HepG2 (cell line): ENCODE data around the gene TMEM198. TPM values are rescaled to one million over a fixed set of nuclear protein-coding genes. Genes with fewer than 3 reads are reported as not detected.

ENCODE experiments used
- CC2D1A ChIP-seq: sonication (generic); formaldehyde crosslinking; IDR thresholded peaks from 2 replicates; pipeline ENCODE4 v1.8.1; 2023; ENCODE audit warnings: mild to moderate bottlenecking, missing genetic modification reagents
- HMG20B ChIP-seq: conservative IDR thresholded peaks from 2 replicates; pipeline ENCODE4 v1.6.1; 2016; ENCODE audit warnings: missing genetic modification reagents, missing compliant biosample characterization
- HOXD1 ChIP-seq: sonication (generic); formaldehyde crosslinking; IDR thresholded peaks from 2 replicates; pipeline ENCODE4 v1.5.0; 2020; ENCODE audit warnings: missing genetic modification reagents
- KDM2A ChIP-seq: sonication (generic); formaldehyde crosslinking; IDR thresholded peaks from 2 replicates; pipeline ENCODE4 v1.4.0; 2020; ENCODE audit warnings: low read depth, missing genetic modification reagents, borderline replicate concordance
- NPAS2 ChIP-seq: sonication (generic); formaldehyde crosslinking; IDR thresholded peaks from 2 replicates; pipeline ENCODE4 v1.8.0; 2022; ENCODE audit warnings: mild to moderate bottlenecking, missing genetic modification reagents, borderline replicate concordance
- POLR2AphosphoS2 ChIP-seq: IDR thresholded peaks from 2 replicates; pipeline ENCODE4 v1.6.1; 2011; ENCODE audit warnings: low read depth, low read length, improper control_type of control experiment
- PRMT3 ChIP-seq: sonication (generic); formaldehyde crosslinking; IDR thresholded peaks from 2 replicates; pipeline ENCODE4 v1.8.1; 2022; ENCODE audit warnings: low read depth, mild to moderate bottlenecking, moderate library complexity, missing genetic modification reagents, borderline replicate concordance
- SETDB1 ChIP-seq: sonication (generic); formaldehyde crosslinking; IDR thresholded peaks from 2 replicates; pipeline ENCODE4 v1.5.1; 2020; ENCODE audit warnings: missing genetic modification reagents, mild to moderate bottlenecking, borderline replicate concordance
- SMARCE1 ChIP-seq: fragments of 450-650 bp; IDR thresholded peaks from 2 replicates; pipeline ENCODE4 v1.6.1; 2017; ENCODE audit warnings: borderline replicate concordance
- ZBTB42 ChIP-seq: sonication (generic); formaldehyde crosslinking; IDR thresholded peaks from 2 replicates; pipeline ENCODE4 v1.5.0; 2020; ENCODE audit warnings: mild to moderate bottlenecking, missing genetic modification reagents
- ZFX ChIP-seq: sonication (generic); formaldehyde crosslinking; IDR thresholded peaks from 2 replicates; pipeline ENCODE4 v1.4.0; 2020; ENCODE audit warnings: mild to moderate bottlenecking, low read depth, missing genetic modification reagents, moderate library complexity
- ZFY ChIP-seq: sonication (generic); formaldehyde crosslinking; IDR thresholded peaks from 2 replicates; pipeline ENCODE4 v1.4.0; 2020; ENCODE audit warnings: missing genetic modification reagents
- ZKSCAN1 ChIP-seq: fragments of 150-350 bp; IDR thresholded peaks from 2 replicates; pipeline ENCODE4 v1.6.1; 2014; ENCODE audit warnings: low read length
- ZNF24 ChIP-seq: fragments of 450-650 bp; IDR thresholded peaks from 2 replicates; pipeline ENCODE4 v1.6.1; 2017; ENCODE audit warnings: antibody characterized with exemption, mild to moderate bottlenecking
- polyA plus RNA-seq, 8 experiments: library from polyadenylated mRNA; depleted of rRNA in 3 of 8; stranded (reverse) in 7 of 8; unstranded in 1 of 8; fragments of >200 nt; fragmentation: Illumina TruSeq in 4 of 8; extraction: Trizol in 4 of 8; gene quantifications; 2 replicates each; pipeline versions ENCODE4 v1.2.1 to v1.2.3, GENCODE V29; 2011 to 2016; ENCODE audit warnings: low read depth in 4 of 8, missing spikeins in 1 of 8, mixed read lengths in 1 of 8; ENCODE audit not compliant: insufficient read depth in 1 of 8
- total RNA-seq, 5 experiments: library from RNA; depleted of rRNA; stranded (reverse); fragments of >200 nt; fragmentation: Illumina TruSeq; extraction: Trizol; gene quantifications; 2 replicates each; pipeline ENCODE4 v1.2.3, GENCODE V29; 2016; ENCODE audit warnings: low read depth in 1 of 5
- TF ChIP-seq, protein P1 (sequence below): sonication (generic); formaldehyde crosslinking; IDR thresholded peaks from 2 replicates; pipeline ENCODE4 v1.4.0; 2020; ENCODE audit warnings: mild to moderate bottlenecking, missing genetic modification reagents
- TF ChIP-seq, protein P2 (sequence below): IDR thresholded peaks from 2 replicates; pipeline ENCODE4 v1.4.0; 2020; ENCODE audit warnings: mild to moderate bottlenecking, missing genetic modification reagents
- TF ChIP-seq, protein P3 (sequence below): sonication (generic); formaldehyde crosslinking; IDR thresholded peaks from 2 replicates; pipeline ENCODE4 v1.8.0; 2023; ENCODE audit warnings: mild to moderate bottlenecking, missing genetic modification reagents
- TF ChIP-seq, protein P4 (sequence below): sonication (generic); formaldehyde crosslinking; IDR thresholded peaks from 2 replicates; pipeline ENCODE4 v1.5.1; 2020; ENCODE audit warnings: missing genetic modification reagents, mild to moderate bottlenecking, borderline replicate concordance
- TF ChIP-seq, protein P5 (sequence below): sonication (generic); formaldehyde crosslinking; IDR thresholded peaks from 2 replicates; pipeline ENCODE4 v1.8.1; 2023; ENCODE audit warnings: mild to moderate bottlenecking, moderate library complexity, missing genetic modification reagents

Gene TMEM198
- total and polyA plus RNA-seq, 2 of the 13 experiments (the other 11 are each of a cell fraction or from before 2014, with no cell fraction given) = 17.3 to 23.5 TPM

DNA sequence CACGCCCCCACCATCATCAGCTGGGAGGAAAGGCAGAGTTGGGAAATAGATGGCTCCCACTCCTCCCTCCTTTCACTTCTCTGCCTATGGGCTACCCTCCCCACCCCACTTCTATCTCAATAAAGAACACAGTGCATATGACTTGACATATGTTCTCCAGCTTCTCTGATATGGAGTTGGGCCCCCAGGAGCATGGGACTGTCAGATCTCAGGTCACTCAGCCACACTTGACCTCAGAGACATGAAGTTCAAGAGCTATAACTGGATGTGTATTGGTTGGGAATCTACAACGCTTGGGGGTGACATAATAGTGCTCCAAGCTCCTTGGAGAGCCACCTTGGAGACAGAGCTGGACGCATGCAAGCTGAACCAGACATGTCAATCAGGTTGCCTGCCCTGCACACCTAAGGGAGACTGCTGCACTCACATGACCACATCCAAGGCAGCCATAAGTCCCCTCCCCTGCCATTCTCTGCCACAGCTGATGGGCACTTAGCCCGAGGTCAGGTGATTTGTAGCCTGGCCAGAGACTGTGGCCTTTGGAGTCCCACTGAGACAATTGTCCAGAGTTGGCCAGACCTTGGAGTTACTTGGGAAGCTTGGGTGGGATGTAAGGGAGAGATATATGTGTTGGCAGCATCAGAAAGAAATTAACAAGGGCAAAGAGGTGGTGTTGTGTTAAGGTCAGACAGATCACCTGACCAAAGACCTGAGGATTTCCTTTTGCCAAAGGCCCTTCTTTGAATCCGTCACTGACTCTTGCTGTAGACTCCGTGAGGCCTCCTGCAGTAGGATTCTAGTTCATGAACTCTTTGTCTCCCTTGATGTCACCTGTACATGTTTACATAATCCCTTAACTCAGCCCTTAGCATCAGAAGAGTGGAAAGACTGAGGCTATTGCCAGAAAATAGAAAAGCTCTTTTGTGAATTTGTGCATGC, 32.0 kb downstream of the TMEM198 start (continued):
- TF ChIP-seq, protein P1, sequence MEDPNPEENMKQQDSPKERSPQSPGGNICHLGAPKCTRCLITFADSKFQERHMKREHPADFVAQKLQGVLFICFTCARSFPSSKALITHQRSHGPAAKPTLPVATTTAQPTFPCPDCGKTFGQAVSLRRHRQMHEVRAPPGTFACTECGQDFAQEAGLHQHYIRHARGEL (CRISPR knock-in tag) = no peak
- no peak for TF ChIP-seq SETDB1 (CRISPR knock-in tag)
- TF ChIP-seq CC2D1A (CRISPR knock-in tag) = no peak
- no peak for TF ChIP-seq POLR2AphosphoS2
- no peak for TF ChIP-seq ZNF24
- peak; percentile 35 for TF ChIP-seq ZFX (CRISPR knock-in tag)
- TF ChIP-seq, protein P2, sequence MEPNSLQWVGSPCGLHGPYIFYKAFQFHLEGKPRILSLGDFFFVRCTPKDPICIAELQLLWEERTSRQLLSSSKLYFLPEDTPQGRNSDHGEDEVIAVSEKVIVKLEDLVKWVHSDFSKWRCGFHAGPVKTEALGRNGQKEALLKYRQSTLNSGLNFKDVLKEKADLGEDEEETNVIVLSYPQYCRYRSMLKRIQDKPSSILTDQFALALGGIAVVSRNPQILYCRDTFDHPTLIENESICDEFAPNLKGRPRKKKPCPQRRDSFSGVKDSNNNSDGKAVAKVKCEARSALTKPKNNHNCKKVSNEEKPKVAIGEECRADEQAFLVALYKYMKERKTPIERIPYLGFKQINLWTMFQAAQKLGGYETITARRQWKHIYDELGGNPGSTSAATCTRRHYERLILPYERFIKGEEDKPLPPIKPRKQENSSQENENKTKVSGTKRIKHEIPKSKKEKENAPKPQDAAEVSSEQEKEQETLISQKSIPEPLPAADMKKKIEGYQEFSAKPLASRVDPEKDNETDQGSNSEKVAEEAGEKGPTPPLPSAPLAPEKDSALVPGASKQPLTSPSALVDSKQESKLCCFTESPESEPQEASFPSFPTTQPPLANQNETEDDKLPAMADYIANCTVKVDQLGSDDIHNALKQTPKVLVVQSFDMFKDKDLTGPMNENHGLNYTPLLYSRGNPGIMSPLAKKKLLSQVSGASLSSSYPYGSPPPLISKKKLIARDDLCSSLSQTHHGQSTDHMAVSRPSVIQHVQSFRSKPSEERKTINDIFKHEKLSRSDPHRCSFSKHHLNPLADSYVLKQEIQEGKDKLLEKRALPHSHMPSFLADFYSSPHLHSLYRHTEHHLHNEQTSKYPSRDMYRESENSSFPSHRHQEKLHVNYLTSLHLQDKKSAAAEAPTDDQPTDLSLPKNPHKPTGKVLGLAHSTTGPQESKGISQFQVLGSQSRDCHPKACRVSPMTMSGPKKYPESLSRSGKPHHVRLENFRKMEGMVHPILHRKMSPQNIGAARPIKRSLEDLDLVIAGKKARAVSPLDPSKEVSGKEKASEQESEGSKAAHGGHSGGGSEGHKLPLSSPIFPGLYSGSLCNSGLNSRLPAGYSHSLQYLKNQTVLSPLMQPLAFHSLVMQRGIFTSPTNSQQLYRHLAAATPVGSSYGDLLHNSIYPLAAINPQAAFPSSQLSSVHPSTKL (CRISPR knock-in tag) = peak; percentile 57; the same call in 1 of the 2 replicates
- TF ChIP-seq, protein P3, sequence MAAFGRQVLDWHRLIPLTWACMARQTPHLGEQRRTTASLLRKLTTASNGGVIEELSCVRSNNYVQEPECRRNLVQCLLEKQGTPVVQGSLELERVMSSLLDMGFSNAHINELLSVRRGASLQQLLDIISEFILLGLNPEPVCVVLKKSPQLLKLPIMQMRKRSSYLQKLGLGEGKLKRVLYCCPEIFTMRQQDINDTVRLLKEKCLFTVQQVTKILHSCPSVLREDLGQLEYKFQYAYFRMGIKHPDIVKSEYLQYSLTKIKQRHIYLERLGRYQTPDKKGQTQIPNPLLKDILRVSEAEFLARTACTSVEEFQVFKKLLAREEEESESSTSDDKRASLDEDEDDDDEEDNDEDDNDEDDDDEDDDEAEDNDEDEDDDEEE (CRISPR knock-in tag) = no peak
- TF ChIP-seq ZFY = peak; percentile 21; the same call in 1 of the 2 replicates
- TF ChIP-seq, protein P4, sequence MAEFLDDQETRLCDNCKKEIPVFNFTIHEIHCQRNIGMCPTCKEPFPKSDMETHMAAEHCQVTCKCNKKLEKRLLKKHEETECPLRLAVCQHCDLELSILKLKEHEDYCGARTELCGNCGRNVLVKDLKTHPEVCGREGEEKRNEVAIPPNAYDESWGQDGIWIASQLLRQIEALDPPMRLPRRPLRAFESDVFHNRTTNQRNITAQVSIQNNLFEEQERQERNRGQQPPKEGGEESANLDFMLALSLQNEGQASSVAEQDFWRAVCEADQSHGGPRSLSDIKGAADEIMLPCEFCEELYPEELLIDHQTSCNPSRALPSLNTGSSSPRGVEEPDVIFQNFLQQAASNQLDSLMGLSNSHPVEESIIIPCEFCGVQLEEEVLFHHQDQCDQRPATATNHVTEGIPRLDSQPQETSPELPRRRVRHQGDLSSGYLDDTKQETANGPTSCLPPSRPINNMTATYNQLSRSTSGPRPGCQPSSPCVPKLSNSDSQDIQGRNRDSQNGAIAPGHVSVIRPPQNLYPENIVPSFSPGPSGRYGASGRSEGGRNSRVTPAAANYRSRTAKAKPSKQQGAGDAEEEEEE (CRISPR knock-in tag) = no peak
- no peak for TF ChIP-seq KDM2A (CRISPR knock-in tag)
- no peak for TF ChIP-seq PRMT3 (CRISPR knock-in tag)
- no peak for TF ChIP-seq HMG20B (CRISPR knock-in tag)
- no peak for TF ChIP-seq ZKSCAN1
- peak; percentile 55; the same call in 1 of the 2 replicates for TF ChIP-seq HOXD1 (CRISPR knock-in tag)
- no peak for TF ChIP-seq NPAS2 (CRISPR knock-in tag)
- TF ChIP-seq, protein P5, sequence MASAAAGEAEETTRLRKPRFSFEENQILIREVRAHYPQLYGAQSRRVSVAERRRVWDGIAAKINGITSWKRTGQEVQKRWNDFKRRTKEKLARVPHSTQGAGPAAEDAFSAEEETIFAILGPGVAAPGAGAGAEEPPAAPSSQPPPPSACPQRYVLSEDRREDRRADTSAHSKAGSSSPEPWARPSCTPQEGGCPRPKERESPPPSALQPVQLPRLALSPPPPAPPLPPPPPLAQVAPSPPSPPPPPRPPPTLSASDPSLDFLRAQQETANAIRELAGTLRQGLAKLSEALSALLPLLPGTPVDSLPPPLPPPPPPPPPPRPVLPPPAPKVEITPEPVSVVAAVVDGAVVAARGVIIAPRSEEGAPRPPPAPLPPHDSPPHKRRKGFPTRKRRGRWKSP (CRISPR knock-in tag) = no peak
- TF ChIP-seq ZBTB42 (CRISPR knock-in tag) = no peak
- no peak for TF ChIP-seq SMARCE1
